DOHH2 (cell line): ENCODE measurements around the gene CRLF1.

Experiments
- H3F3A ChIP-seq: fragments of 200-600 bp; sonication (generic), shearing (Covaris generic); 2 replicates; pipeline ENCODE4 v1.6.0; 2016; ENCODE audit warnings: antibody characterized with exemption, mild to moderate bottlenecking; ENCODE audit not compliant: control insufficient read depth, insufficient read depth
- H3K27ac ChIP-seq: fragments of 200-600 bp; sonication (generic); 2 replicates; pipeline ENCODE4 v1.5.1; 2014; ENCODE audit warnings: low read depth, mild to moderate bottlenecking, low read length, moderate library complexity
- H3K27me3 ChIP-seq: fragments of 200-600 bp; sonication (generic); 2 replicates; pipeline ENCODE4 v1.6.1; 2014; ENCODE audit warnings: mild to moderate bottlenecking, low read length, mixed read lengths; ENCODE audit not compliant: control insufficient read depth
- H3K36me3 ChIP-seq: fragments of 200-600 bp; sonication (generic); 2 replicates; pipeline ENCODE4 v1.6.1; 2014; ENCODE audit warnings: mild to moderate bottlenecking, low read length, moderate library complexity, mixed read lengths; ENCODE audit not compliant: control insufficient read depth
- H3K4me1 ChIP-seq: fragments of 200-600 bp; sonication (generic); 2 replicates; pipeline ENCODE4 v1.6.1; 2014; ENCODE audit warnings: mild to moderate bottlenecking, low read length, mixed read lengths; ENCODE audit not compliant: control insufficient read depth
- H3K4me2 ChIP-seq: fragments of 200-600 bp; sonication (generic); 2 replicates; pipeline ENCODE4 v1.6.0; 2014; ENCODE audit warnings: mild to moderate bottlenecking, low read length, moderate library complexity
- H3K4me3 ChIP-seq: fragments of 200-600 bp; sonication (generic); 2 replicates; pipeline ENCODE4 v1.5.1; 2014; ENCODE audit warnings: mild to moderate bottlenecking, low read length, mixed read lengths
- H3K79me2 ChIP-seq: fragments of 200-600 bp; sonication (generic); 2 replicates; pipeline ENCODE4 v1.6.1; 2014; ENCODE audit warnings: mild to moderate bottlenecking, low read length, mixed read lengths; ENCODE audit not compliant: control insufficient read depth
- H3K9me2 ChIP-seq: fragments of 200-600 bp; sonication (generic); replicated peaks from 2 replicates; pipeline ENCODE4 v1.6.1; 2014; ENCODE audit warnings: mild to moderate bottlenecking, low read length, mixed read lengths; ENCODE audit not compliant: control insufficient read depth
- H3K9me3 ChIP-seq: fragments of 200-600 bp; sonication (generic); 2 replicates; pipeline ENCODE4 v1.6.1; 2014; ENCODE audit warnings: antibody characterized with exemption, low read length, mixed read lengths; ENCODE audit not compliant: control insufficient read depth, insufficient read depth
- H4K20me1 ChIP-seq: fragments of 200-600 bp; sonication (generic); 2 replicates; pipeline ENCODE4 v1.6.0; 2014; ENCODE audit warnings: low read depth, mild to moderate bottlenecking, antibody characterized with exemption, low read length, moderate library complexity; ENCODE audit not compliant: control insufficient read depth, insufficient read depth
- EZH2phosphoT487 ChIP-seq: fragments of 200-600 bp; sonication (generic); IDR thresholded peaks from 2 replicates; pipeline ENCODE4 v1.6.1; 2017; ENCODE audit warnings: borderline replicate concordance, mild to moderate bottlenecking, antibody characterized with exemption, low read length, moderate library complexity, mixed read lengths
- TF ChIP-seq, protein P1 (sequence below): fragments of 200-600 bp; sonication (generic); IDR thresholded peaks from one replicate; pipeline ENCODE4 v1.5.1; 2014; ENCODE audit warnings: antibody characterized with exemption, mild to moderate bottlenecking, low read depth, low read length; ENCODE audit not compliant: poor library complexity, severe bottlenecking

The CRLF1 gene

DNA sequence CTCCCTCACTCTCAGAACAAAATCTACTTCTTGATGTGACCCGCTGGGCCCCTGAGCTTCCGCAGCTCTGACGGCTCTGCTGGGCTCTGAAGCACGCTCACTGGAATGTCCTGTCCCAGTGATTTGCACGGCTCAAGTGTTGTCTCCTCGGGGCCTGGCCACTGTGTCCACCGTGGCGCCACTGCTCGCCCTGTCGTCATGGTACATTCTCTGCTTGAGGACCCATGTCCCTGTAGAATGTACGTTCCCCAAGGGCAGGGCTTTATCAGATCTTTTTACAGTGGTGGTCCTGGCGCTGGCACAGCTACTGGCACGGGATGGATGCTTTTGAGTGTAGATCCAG lies 42.3 kb upstream of the CRLF1 start:
- TF ChIP-seq EZH2phosphoT487, result no peak
- TF ChIP-seq, protein P1, sequence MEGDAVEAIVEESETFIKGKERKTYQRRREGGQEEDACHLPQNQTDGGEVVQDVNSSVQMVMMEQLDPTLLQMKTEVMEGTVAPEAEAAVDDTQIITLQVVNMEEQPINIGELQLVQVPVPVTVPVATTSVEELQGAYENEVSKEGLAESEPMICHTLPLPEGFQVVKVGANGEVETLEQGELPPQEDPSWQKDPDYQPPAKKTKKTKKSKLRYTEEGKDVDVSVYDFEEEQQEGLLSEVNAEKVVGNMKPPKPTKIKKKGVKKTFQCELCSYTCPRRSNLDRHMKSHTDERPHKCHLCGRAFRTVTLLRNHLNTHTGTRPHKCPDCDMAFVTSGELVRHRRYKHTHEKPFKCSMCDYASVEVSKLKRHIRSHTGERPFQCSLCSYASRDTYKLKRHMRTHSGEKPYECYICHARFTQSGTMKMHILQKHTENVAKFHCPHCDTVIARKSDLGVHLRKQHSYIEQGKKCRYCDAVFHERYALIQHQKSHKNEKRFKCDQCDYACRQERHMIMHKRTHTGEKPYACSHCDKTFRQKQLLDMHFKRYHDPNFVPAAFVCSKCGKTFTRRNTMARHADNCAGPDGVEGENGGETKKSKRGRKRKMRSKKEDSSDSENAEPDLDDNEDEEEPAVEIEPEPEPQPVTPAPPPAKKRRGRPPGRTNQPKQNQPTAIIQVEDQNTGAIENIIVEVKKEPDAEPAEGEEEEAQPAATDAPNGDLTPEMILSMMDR, result no peak

DNA sequence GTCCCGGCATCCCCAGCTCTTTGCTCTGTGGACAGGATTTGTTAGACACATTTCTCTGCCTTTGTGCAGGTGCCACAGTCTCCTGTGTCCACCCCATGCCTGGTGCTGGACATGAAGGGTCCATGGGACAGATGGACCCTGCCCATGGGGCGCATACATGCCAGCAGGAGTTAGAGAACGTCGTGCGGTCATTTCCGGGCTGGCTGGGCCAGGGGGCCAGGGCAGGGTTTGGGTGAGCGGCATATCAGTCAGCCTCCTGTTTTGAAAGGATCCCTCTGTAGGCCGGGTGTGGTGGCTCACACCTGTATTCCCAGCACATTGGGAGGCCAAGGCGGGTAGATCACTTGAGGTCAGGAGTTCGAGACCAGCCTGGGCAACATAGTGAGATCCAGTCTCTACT lies 41.2 kb upstream of the CRLF1 start:
- no peaks in the 10 kb centered on the region for H3F3A ChIP-seq
- no peaks in the 10 kb centered on the region for H3K9me2 ChIP-seq
- H3K4me3 ChIP-seq, result no peak overlapping the region
- no peaks in the 10 kb centered on the region for H3K9me3 ChIP-seq
- H4K20me1 ChIP-seq, result 0 out of 2 replicates have a peak, but pooled peaks cover 7% of the 10 kb centered on the region
- no peak overlapping the region for H3K27ac ChIP-seq
- no peak overlapping the region for H3K4me2 ChIP-seq
- no peaks in the 10 kb centered on the region for H3K27me3 ChIP-seq
- TF ChIP-seq EZH2phosphoT487, result no peak
- TF ChIP-seq, protein P1, result no peak
- peaks cover 6% of the 10 kb centered on the region for H3K4me1 ChIP-seq
- H3K79me2 ChIP-seq, result peaks cover 28% of the 10 kb centered on the region
- no peaks in the 10 kb centered on the region for H3K36me3 ChIP-seq

More for the DNA sequence above, 42.3 kb upstream of the CRLF1 start:
- Histone ChIP-seq H3F3A (no peaks in the 10 kb centered on the region), H3K36me3 (no peaks in the 10 kb centered on the region), H3K27me3 (no peaks in the 10 kb centered on the region), H3K79me2 (peaks cover 22% of the 10 kb centered on the region), H4K20me1 (0 out of 2 replicates have a peak, but pooled peaks cover 7% of the 10 kb centered on the region), H3K4me1 (peaks cover 6% of the 10 kb centered on the region), H3K9me2 (no peaks in the 10 kb centered on the region), H3K9me3 (no peaks in the 10 kb centered on the region), H3K4me3 (no peak overlapping the region), H3K4me2 (no peak overlapping the region), H3K27ac (no peak overlapping the region)

DNA sequence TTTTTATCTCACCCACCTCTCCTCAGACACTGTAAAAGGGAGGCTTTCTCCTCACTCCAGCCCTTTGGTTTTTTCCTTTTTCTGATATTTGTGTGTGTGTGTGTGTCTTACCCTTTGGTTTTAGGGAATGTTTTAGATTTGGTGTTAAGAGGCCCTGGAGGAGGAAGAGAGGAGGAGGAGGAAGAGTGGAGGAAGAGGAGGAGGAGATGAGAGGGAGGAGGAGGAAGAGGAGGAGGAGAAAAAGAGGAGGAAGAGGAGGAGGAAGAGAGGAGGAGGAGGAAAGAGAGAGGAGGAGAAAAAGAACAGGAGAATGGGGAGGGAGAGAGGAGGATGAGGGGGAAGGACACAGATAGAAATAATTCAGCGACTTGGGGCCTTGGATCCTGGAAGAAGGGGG lies 40.8 kb upstream of the CRLF1 start:
- Histone ChIP-seq H3K4me2 (no peak overlapping the region), H3K9me3 (no peaks in the 10 kb centered on the region), H4K20me1 (0 out of 2 replicates have a peak, but pooled peaks cover 7% of the 10 kb centered on the region), H3K4me1 (peaks cover 6% of the 10 kb centered on the region), H3F3A (no peaks in the 10 kb centered on the region), H3K9me2 (no peaks in the 10 kb centered on the region), H3K4me3 (no peak overlapping the region), H3K27ac (no peak overlapping the region), H3K27me3 (no peaks in the 10 kb centered on the region), H3K36me3 (no peaks in the 10 kb centered on the region), H3K79me2 (peaks cover 31% of the 10 kb centered on the region)
- no peak for TF ChIP-seq EZH2phosphoT487
- TF ChIP-seq, protein P1, result no peak
